HG03095 (cell line): ENCODE data around the gene MBNL1.
"Not testable (repeated sequence)": the region's sequence is repeated elsewhere in the genome, so short reads cannot be mapped to it uniquely, and the experiment has no call there.

Experiments used
- ATAC-seq: cut with Tn5 transposase; IDR thresholded peaks from one replicate; pipeline ENCODE4 v1.9.1; 2021; ENCODE audit warnings: moderate library complexity; ENCODE audit not compliant: unreplicated experiment

MBNL1 gene

DNA sequence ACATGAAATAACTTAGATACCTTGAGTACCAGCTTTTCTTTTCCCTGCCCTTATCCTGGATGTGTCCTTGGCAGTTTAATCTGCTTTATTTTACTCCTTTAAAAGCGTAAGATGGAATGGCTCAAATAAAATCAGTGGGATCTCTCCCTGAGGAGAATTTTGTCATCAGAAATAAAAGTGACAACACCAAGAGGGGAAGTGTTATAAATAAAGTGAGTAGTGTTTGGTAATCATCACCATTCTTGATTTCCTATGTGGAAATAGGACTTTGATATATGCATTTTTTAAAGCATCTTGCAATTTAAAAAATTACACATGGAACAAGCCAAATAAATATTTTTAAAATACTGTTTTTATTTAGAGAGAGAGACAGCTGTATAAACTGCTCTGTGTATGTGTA is 76.5 kb downstream of the MBNL1 start:
- no peak for ATAC-seq

DNA sequence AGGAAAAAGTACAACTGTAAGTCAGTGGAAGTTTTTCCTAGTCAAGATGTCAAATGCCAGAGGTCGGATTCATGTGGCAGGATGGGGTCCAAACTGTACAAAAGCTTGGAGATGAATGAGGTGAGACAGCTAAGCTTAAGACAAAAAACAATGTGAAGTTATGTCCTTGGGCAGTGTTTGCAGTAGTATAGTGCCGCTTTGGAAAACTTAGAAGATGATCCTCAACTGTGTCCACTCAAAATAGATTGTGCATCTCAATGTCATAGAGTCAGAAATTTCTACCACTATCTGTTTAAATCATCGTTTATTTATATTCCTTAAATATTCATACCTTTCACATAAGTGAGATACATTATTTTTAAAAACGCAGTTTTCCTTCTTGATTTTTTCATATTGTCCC is 77.3 kb downstream of the MBNL1 start:
- no peak for ATAC-seq

DNA sequence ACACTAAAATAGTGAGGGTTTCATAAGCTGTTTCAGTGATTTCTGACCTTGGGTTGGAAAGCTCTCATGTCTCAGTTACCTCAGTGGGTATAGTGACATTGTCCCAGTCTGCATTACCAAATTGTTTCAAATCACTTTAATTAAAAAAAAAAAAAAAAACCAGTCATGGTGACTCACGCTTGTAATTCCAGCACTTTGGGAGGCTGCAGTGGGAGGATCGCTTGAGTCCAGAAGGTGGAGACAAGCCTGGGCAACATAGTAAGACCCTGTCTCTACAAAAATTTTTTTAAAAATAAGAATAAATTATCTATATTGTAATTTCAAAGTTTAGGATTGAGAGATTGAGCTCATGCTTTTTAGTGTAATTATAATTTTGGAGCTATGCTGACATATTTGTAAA is 78.0 kb downstream of the MBNL1 start:
- no peak for ATAC-seq

DNA sequence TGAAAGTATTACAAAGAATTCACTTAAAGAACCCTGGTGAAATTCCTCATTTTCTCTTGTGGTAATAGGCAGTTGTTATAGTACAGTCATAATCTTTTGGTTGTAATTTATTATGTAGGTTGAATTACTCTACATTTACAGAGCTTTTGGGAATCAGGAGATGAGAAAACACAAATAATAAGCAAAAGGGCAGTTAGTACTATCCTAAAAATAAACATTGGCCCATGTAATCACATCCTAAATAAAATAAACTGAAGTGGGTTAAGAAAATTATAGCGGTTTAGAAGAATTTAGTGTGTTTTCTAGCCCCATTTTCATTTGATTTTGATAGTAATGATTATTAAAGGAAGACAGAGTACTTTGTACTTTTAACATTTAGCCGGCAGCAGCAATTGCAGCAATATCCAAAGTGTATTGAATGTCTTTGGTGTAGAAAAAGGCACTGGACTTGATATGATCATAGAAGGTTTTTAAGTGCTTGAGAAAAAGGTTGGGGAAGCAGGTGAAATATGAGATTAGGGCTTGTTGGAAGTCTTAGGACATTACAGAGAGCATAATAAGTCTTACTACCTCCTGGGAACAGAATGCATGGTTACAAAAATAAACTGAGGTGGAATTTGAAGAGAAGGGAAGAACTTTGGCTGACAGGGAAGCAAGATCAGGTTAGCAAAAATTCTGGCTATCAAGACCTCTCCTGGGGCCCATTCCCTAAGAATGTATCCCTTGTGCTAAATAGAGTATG is 79.9 kb downstream of the MBNL1 start:
- no peak for ATAC-seq

DNA sequence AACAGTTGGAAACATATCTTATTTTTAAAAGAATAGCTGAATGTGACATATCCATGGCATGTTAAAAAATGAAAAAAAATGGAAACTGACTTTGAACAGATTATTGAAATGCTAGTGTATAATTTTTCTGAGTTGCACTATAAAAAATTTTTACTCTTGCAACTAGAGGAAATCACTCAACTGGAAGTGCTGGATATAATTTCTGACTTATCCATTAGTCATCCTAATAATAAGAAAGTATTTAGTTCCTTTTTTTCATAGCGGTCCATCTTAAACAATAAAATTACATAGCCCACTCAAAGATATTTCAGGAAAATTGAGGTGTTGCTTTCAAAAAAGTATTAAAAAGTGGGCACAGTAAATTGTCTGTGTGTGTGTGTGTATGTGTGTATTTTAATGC is 80.7 kb downstream of the MBNL1 start:
- ATAC-seq = no peak

DNA sequence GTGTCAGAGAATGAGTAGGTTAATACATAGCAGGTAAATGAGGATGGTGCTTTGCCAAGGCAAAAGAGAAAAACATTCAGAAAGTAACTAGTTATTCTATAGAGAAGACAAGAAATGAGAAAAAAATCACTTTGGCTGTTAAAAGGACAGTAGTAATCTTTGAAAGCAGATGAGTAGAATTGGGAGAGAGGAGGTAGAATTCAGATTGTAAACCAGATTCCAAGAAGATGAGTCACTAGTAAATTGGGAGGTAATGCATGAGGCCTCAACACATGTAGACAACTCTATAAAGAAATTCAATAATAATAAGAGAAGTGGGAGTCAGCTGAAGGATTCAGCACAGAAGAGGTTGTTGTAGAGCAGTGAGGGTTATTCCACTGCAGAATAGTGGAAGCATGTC is 81.4 kb downstream of the MBNL1 start:
- no peak for ATAC-seq

DNA sequence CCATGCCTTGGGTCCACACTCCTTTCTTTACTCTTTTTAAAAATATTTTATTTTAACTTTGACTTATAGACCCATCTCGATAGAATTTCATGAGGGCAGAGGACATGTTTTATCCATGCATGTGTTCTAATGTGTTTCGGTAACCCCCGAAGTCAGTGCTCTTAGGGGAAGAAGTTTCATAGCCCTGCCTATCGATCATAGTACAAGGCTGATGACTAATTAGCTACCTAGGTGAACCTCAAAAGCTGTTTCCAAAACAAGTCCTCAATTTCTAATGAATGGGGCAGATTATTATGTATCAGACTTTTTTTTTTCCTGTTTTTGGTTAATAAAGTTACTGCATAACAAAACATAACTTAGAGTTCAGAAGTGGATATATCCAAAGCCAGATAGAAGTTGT is 82.0 kb downstream of the MBNL1 start:
- ATAC-seq = no peak

DNA sequence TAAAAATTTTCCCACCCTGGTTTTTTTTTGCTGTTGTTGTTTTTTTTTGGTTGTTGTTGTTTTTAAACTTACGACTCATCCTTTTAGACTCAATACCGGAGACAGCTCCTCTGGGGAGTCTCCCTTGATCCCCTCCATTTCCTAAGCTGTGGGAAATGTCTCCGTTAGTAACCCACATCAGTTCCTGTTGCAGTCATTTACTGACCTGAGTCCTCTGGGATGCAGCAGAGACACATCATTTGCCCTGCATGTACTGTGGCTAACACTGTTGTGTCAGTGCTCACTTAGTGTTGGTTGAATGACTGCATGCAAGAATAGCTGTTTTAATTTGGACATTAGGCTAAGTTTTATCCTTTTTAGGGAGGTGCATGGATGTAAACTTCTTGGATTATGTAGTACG is 83.8 kb downstream of the MBNL1 start:
- ATAC-seq = no peak

DNA sequence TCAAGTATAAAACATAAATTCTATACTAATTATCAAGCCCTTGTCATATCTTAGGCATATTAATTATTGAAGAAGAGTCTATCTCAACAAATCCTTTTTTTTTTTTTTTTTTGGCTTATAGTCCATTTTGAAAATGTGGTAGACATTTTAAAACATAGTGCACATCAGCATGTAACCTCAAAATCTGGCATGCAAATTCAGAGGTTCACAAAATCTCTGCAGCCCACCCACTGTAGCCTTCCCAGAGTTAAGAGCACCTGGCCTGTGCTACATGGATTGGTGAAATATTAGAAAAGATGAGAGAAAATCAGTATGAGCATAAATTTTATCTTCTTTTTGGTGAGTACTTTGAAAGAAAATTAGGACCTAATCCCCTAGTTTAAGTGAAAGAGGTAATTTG is 84.8 kb downstream of the MBNL1 start:
- no peak for ATAC-seq

DNA sequence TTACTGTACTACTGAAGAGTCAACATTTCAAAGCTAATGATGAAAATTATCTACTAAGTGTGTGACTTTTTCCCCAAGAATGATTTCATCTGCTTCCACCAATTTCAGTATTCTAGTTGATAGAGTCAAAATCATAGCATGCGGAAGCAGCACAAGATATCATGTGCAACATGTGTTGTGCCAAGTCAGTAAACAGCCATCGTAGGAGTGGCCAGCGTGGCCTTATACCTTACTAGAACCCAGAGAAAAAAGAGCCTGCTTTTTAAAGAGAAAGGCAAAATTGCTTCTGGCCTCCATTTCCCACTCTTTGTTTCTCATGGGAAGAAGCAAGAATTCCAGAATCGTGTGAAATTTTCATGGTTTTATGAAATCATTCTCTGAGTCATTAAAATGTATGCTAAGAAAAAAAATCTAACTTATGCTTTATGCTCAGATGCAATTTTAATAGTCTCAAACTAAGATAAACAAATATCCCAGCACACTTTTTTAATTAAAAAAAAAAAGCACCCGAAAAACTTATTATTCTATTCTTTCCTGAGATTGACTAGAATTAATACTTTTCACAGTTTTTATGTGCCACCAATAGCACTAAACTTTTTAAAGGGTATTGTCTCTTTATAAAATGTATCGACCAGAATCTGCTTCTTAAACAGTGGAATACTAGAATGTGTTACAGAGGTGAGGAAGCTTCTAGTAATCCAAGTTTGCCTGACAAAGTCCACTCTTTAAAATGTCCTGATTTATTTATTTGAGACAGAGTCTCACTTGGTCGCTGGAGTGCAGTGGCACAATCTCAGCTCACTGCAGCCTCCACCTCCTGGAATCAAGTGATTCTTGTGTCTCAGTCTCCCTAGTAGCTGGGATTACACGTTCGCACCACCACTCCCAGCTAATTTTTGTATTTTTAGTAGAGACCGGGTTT is 87.3 kb downstream of the MBNL1 start:
- no peak for ATAC-seq

DNA sequence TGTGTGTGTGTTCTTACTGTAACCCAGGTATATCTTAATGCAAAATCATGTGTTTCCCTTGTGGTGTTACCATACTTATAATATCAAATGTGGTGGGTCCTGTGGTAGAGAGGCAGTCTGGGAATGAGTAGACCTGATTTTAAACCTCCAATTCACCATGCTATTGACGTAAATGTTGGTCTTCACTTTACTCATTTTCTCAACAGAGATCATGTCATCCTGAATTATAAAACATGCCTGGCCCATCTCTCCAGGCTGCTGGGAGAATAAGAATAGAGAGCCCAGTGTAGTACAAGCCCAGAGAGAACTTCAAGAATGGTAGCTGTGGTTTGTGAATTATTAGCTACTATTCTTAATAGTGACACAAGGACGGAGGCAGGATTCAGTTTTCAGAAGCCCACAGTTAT is 88.1 kb downstream of the MBNL1 start:
- ATAC-seq = peak; percentile 49

DNA sequence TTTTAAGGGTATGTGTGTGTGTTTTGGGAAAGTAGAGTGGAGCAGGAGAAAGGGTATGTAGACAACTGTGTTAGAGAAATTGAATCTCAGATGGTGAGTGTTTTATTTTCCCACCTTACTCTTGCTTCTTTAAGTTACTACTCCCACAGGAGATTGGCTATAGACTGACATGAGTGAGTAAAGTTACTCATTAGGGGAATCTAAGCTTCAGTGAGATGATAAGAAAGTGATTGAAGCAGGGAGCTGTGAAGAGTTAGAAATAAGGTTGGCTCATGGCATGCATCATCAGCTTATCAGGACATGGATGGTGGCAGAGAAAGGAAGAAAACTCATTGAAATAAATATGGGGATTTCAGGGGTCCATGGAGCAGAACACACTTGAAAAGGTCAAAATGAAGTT is 88.9 kb downstream of the MBNL1 start:
- no peak for ATAC-seq

DNA sequence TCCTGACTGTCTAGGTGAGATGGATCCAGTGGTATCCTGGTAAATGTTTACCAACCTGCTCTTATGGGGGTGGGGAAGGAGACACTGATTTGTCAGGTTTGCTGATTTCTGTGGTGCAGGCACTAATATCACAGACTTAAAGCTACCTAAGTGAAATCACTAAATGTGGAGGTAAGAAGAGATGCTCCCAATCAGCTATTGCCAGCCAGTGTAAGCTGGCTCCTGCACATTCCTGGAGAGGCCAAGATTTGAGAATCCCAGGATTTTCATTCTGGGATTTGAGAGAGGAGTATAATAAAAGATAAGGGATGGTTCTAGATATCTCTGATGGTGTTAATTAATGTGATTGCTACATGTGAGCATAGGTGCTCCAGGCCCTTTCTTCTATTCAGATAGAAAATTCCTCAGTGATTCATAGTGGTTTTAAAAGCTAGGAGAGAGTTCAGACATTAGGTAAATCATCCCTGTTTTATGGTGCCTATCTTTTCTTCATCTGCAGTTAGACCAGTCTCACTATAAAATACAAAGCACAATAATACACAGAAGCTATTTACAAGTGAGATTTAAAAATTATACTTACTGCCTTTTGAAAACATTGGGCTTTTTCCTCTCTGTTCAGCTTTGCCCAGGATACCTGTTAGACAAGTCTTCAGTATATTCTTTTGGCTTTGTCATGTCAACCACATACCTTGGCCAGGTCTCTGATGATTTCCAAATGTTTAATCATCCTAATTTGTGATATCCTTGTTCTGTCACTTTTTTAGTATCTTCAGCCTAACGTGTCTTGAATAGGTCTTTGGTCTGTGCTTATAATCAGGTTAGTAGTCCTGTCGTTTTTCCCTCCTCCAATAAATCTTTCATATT is 90.9 kb downstream of the MBNL1 start:
- no peak for ATAC-seq

DNA sequence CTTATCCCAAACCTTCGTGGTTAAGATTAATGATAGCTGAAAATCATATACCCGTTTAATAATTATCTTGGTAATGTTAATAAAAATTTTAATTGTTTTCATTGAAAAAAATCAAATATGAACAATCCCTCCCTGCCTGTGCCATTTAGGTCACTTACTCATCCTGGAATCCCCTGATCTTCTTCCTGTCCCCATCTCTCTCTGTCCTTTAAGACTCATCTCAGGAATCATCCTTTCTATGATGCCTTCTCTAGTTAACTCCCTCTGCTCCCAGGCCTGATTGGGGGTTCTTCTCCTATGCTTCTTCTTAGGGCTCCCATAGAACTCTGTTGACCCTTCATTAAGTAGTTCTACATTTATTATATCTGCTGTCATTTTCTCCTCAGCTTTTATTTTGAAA is 91.6 kb downstream of the MBNL1 start:
- no peak for ATAC-seq

DNA sequence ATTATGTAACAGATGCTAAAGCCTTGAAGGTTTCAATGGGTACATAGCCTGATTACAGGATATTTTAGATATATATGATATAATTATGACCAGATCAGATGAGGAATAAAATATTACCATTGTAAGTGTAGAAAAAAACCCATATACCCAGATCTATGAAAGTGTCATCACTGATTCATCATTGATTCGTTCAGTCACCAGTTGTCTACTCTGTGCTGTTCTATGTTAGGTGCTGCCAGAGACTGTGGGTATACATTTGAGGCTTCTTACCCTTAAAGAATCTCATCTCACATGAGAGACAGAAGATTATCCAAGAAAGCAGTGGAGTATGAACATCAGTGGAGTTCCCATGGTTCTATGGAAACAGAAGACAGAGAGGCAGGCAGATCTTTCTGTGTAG is 92.2 kb downstream of the MBNL1 start:
- no peak for ATAC-seq

DNA sequence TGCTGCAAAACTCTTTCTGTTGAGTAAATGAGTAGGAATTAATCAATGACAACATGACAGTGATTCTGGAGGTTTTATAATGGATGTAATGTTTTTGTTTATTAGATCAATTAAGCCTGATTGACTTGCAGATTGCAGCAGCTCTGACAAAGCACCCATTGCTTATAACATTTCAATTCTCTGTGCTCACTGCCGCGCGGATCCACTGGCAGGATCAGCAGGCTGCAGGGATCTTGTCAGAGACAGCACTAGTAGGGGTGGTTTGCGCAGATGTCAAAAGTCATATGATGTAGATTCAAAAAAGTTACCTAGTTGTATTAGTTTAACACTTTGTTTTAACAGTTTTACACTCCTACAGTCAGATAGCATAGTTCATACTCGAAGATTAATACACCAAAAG is 93.4 kb downstream of the MBNL1 start:
- no peak for ATAC-seq

DNA sequence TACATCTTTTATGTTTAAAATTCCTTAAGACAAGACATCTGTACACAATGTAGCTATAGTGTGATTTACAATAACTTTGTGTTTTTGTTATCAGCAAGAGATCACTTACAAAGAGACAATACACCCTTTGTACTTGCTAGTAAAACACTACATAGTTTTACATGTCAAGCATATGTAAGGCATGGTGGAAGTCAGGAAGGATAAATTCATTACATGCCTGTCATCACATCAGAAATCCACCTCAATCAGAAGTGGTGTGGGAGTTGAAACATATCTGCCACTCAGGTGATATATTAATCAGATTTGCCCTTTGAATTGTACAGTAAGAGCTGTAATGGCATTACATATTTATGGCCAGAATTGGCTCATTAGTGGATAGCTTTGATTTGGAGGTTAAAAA is 95.5 kb downstream of the MBNL1 start:
- ATAC-seq = no peak

DNA sequence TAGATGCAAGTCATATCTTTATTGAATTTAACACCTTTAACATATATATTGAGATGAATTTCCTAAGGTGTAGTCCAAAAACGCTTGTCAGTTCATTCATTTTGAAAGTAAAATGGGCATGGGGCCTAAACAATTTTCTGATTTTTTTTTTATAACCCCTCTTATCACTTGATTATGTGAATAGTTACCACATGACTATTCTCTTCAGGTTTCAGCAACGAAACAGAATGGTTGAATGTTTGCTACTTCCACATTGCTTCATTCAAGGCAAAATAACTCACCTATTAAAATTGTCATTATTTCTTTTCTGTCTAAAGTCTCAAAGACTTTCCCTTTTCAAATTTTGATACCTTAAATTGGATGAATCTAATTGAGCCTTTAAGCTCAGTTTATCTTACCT is 96.4 kb downstream of the MBNL1 start:
- no peak for ATAC-seq

DNA sequence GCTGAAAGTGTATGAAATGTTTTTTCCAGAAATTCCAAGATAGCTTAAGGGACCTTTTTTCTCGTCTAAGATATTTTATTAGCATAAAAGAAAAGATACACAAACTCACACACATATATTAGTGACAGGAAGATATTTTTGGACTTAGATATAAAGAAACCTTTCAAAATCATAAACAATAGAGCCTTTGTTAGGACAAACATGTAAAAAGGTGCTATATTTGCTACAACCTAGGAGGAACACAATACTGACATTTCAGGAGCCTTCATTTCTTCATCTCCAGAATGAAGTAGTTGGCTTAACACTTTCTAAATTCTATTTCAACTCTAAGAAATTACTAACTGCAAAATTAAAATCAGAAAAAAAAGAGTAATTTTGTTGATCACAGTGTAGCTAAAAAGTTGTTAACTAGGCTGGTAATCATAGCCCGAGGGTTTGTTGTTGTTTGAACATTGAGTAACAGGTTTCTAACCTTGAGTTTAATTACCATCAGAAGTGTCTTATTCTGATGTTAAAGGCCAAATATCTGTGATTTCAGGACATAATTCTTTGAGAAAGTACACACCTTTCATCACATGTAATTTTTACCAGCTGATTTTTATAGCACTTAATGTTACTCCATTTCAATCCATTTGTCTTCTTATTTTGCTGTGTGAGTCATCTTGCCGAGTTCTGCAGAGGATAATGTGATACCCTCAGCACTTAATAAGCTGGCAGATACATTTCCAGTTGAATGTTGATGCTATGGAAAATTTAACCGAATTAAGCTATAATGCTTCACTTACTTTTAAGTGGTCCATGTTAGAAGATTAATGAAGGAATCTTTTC is 97.3 kb downstream of the MBNL1 start:
- ATAC-seq = no peak

DNA sequence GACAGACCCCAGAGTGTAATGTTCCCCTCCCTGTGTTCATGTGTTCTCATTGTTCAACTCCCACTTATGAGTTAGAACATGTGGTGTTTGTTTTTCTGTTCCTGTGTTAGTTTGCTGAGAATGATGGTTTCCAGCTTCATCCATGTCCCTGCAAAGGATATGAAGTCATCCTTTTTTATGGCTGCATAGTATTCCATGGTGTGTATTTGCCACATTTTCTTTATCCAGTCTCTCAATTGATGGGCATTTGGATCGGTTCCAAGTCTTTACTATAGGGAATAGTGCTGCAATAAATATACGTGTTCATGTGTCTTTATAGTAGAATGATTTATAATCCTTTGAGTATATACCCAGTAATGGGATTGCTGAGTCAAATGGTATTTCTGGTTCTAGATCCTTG is 98.5 kb downstream of the MBNL1 start:
- ATAC-seq = not testable (repeated sequence)

DNA sequence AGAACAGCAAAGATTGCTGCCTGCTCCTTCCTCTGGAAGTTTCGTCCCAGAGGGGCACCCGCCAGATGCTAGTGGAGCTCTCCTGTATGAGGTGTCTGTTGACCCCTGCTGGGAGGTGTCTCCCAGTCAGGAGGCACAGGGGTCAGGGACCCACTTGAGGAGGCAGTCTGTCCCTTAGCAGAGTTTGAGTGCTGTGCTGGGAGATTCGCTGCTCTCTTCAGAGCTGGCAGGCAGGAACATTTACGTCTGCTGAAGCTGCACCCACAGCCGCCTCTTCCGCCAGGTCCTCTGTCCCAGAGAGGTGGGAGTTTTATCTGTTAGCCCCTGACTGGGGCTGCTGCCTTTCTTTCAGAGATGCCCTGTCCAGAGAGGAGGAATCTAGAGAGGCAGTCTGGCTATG is 103.9 kb downstream of the MBNL1 start:
- not testable (repeated sequence) for ATAC-seq
